SW480 (cell line): ENCODE measurements around the gene MOCOS.
A peak's percentile ranks its signal among the peaks of the same experiment; 100 is the strongest.

Source experiments
- DNase-seq: peaks from one replicate; pipeline ENCODE4 v3.0.0-alpha.2; 2016; ENCODE audit warnings: low spot score

The MOCOS gene

GRCh38 chr18:36271153-36271552 lies 83.9 kb downstream of the MOCOS start:
- no peak for DNase-seq

- DNase-seq: no peak
These were observed 86.0 kb downstream of the MOCOS start for GRCh38 chr18:36273347-36273746.

- DNase-seq: no peak
These were observed 86.9 kb downstream of the MOCOS start for GRCh38 chr18:36274083-36274715.

- no peak for DNase-seq
These were observed 88.3 kb downstream of the MOCOS start for GRCh38 chr18:36275561-36275960.

- DNase-seq: no peak
These were observed 91.7 kb downstream of the MOCOS start for GRCh38 chr18:36279001-36279400.

GRCh38 chr18:36281936-36282335 lies 94.6 kb downstream of the MOCOS start:
- DNase-seq: no peak

GRCh38 chr18:36283448-36283847 lies 96.2 kb downstream of the MOCOS start:
- DNase-seq: no peak

GRCh38 chr18:36284268-36284667 lies 97.0 kb downstream of the MOCOS start:
- no peak for DNase-seq

- DNase-seq: peak; percentile 32
These were observed 97.5 kb downstream of the MOCOS start for GRCh38 chr18:36284671-36285295.

GRCh38 chr18:36287653-36288052 lies 100.4 kb downstream of the MOCOS start:
- no peak for DNase-seq

GRCh38 chr18:36288689-36289088 lies 101.4 kb downstream of the MOCOS start:
- DNase-seq: no peak

- no peak for DNase-seq
These were observed 106.7 kb downstream of the MOCOS start for GRCh38 chr18:36294031-36294430.

- no peak for DNase-seq
These were observed 107.9 kb downstream of the MOCOS start for GRCh38 chr18:36295214-36295613.

GRCh38 chr18:36295880-36296301 lies 108.6 kb downstream of the MOCOS start:
- DNase-seq: no peak

GRCh38 chr18:36296650-36297416 lies 109.5 kb downstream of the MOCOS start:
- DNase-seq: peak; percentile 69

- DNase-seq: peak; percentile 66
These were observed 110.3 kb downstream of the MOCOS start, which contains the start of gene FHOD3 for GRCh38 chr18:36297417-36298125. FHOD3 (plus strand) TSS chr18:36297713; CDS start chr18:36297836, 123 bp downstream.

GRCh38 chr18:36298126-36298741 lies 110.9 kb downstream of the MOCOS start:
- peak; percentile 19 for DNase-seq

- no peak for DNase-seq
These were observed 111.7 kb downstream of the MOCOS start for GRCh38 chr18:36299015-36299414.

- no peak for DNase-seq
These were observed 112.9 kb downstream of the MOCOS start for GRCh38 chr18:36300211-36300610.

GRCh38 chr18:36301884-36302283 lies 114.6 kb downstream of the MOCOS start:
- no peak for DNase-seq

- DNase-seq: no peak
These were observed 115.4 kb downstream of the MOCOS start for GRCh38 chr18:36302676-36303075.
